GM18907 (cell line): ENCODE data around the gene GPR180.

Source experiments
- ATAC-seq: cut with Tn5 transposase; IDR thresholded peaks from one replicate; pipeline ENCODE4 v1.9.1; 2021; ENCODE audit warnings: mild to moderate bottlenecking, moderate library complexity; ENCODE audit not compliant: unreplicated experiment

Gene GPR180

DNA sequence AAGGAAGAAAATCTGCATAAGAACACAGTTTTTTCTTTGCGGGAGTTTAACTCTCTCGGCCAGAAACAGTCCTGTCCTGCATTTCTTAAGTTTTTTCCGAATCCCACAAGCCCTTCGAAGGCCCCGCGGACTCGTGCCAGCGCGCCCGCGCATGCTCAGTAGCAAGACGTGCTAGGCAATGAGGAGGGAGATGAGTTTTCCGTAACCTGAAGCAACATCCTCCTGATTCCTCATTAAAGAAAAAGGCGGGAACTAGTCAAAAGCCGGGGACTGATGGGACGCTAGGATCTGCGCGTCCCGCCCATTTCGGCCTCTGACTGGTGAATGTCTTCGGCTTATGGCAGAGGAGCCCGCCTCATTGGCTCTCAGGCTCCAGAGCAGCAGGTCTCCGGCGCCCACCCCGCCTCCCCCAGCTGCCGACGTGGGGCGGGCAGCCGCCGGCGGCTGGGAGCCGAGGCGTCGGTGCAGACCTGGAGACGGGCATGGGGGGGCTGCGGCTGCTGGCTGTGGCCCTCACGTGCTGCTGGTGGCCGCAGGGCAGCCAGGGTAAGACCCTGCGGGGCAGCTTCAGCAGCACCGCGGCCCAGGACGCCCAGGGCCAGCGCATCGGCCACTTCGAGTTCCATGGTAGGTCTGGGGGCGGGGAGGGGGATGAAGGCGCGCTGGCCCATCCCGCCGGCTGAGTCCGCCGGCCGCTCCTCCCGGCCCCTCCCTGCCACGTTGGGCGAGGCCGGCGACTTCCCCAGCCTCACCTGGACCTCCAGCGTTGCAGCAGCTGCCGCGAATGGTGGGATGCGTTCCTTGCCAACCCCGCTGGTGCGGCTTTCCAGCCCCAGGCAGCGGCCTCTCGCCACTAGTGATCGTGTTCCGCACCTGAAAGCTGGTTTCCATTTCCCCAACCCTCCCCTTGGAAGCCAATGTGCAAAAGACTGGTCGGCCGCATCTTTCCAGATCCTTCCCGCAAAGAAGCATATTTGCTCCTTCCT lies at the start of gene GPR180:
GPR180 (plus strand) TSS at position 412 of the 986 bp plus-strand sequence; CDS start at position 483, 71 bp downstream.
- ATAC-seq, result peak; percentile 100

DNA sequence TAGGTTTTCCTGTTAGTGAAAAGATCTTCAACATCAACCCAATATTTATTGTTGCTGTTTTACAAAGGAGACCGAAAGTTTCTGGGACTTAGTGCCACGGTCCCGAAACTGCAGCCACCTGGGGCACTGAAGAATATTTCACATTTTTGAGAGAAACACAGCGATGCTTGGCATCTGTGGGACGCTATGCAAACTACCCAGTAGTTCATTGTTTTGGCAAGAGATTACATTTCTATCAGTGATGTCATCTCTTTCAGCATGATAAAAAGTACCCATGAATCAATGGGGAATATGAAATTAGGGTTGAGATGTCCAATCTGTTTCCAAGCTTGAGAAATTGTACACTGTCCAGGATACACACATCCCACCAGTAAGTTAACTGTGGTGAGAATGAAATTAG lies 49.6 kb upstream of the GPR180 start:
- ATAC-seq, result no peak

DNA sequence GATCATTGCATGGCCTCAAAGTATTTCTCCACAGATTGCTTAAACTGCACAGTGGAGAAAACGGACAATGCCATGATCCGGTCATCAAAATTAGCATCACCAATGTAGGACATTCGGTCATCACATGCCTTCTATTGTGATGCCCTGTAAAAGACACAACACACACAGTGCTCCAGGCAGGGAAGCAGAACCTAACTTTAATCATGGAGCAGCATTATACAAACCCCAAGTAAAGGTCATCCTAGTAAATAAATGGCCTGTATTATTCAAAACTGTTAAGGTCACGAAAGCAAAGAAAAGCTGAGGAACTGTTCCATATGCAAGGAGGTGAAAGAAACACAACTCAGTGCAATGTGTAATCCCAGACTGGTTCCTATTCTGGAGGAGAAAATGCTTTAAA lies 47.9 kb upstream of the GPR180 start:
- no peak for ATAC-seq

DNA sequence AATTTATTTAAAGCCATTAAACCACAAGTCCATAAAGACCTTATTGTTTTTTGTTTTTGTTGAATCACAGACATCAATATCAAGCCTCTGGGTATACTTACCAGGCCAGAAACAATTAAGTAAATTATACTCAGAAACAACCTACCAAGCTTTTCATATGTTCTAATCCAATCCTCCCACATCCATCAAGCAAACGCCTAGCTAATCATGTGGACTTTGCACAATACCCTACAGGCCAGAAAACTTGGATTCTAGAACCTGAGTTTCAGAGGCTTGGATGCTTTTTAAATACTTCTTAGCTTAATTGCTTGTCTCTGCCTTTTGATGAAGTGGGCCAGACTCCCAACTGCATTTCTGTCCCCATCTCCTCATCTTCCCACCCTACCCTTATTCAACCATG lies 45.6 kb upstream of the GPR180 start:
- ATAC-seq, result no peak

DNA sequence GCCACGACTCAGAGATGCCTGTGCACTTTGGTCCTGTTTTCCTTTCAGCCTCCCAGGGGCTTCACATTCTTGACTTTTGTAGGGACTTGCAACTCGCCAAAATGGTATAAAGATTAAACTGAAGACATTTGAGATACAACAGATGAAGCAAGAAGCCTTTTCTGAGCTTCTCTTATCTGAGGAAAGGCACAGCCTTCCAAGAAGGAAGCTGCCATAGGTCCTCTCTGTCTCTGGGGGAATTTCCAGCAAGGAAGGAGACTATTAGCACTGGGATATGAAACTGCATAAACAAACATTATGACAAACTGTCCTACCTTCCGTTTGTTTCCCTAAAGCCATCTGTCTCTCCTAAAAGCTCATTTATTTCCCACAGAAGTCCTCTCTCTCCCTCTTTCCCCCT lies 45.0 kb upstream of the GPR180 start:
- ATAC-seq, result no peak

DNA sequence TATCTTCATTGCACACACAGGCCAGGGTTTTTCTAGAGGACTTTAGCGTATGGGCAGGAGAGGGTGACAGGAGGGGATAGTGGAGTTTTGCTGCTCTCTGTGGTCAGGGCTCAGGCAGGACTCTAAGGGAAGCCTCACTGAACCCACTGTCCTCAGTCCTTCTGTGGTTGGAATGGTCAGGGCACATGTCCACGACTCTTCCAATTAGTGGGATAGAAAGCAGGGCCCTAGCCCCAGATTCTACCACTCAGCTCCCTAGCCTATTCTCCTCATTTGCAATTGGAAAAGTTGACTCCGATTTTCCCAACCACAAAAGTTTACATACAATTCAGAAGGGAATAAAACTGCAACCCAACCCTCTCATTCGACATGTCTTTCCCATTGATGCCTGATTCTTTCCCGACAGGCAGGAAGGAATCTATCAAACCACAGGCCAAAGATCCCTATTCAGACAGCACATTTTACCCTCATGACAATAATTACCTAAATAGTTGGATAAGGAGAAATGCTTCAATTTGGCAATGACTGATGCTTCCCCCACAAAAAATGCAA lies 43.9 kb upstream of the GPR180 start:
- no peak for ATAC-seq

DNA sequence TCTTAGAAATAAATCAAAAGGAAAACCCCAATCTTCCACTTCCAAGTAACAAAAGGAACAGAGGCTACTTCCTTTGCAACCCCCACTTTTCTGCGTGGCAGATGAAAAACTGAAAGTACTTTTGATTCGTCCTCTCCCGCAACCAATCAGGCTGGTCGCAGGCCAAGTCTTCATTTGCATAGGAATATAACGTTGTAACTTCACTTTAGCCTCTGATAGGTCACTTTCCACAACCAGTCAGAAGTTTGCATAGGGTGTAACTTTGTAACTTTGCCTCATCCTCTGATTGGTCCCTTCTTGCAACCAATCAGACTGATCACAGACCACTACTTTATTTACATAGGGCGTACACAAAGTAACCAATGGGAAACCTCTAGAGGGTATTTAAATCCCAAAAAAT lies 42.9 kb upstream of the GPR180 start:
- ATAC-seq, result no peak

DNA sequence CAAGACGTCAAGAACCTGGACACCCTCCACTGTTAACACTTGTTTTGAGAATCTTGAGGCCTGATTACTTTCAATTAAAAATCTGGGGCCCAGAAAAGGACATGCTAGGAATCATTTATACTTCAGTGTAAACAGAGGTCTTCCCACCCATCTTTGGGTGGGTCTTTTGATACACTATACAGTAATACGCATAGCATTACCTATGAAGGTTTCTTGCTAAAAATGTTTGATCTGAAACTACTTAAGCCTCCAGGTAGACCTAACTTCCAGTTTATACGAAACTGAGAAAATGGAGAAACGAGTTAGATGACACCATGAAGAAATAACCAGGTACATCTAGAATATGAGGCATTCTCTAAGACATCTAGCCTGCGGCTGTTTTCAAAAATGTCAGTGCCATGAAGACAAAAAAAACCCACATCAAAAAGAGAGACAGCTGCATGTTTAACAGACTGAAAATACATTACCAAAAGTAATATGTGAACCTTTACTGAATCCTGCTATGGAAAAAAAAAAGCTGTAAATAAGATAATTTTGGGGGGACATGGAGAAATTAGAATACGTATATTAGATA lies 42.3 kb upstream of the GPR180 start:
- ATAC-seq, result no peak

DNA sequence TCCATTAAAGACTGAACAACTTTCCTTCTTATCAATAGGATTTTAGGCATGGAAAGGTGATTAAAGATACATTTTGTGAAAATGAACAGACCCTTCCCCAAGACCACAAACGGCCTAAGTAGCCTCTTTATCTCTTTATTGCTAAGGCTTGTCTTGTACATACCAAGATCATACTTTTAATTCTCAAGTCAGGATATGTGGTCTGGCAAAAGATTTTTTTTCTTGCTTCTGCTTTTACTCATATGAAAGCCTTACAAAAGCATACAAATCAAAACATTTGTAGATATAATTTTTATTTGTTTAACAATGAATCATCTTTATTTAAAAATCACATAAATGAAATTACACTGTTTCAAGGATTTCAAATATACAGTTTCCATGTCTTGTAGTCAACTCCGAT lies 41.5 kb upstream of the GPR180 start:
- ATAC-seq, result no peak

DNA sequence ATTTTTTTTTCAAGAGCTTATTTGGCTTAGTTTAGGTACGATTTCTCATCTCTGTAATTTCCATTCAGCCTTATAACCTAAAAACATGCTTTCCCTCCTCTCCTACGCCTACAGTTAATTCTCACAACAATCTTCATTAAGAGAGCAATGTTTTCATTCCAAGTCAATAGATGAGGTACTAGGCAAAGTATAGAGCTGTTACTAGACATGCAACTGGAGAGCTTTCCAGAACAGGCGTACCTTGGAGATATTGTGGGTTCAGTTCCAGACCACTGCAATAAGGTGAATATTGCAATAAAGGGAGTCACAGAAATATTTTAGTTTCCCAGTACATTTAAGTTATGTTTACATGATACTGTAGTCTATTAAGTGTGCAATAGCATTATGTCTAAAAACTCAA lies 40.5 kb upstream of the GPR180 start:
- ATAC-seq, result no peak

DNA sequence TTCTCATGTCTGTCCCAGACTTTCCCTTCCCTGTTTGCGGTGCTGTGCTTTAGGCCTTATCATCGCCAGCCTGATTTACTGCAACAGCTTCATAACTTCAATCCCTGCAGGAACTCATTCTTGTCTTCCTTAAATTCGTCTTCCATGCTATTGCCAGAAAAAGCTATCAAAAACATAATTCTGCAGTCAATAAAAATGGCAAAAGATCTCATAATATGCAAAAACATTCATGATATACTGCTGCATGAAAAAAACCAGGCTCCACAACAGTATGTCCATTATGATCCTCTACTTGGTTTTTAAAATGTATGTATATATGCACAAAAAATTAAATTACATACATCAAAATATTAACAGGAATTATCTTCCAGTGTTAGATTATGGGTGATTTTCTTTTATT lies 34.1 kb upstream of the GPR180 start:
- ATAC-seq, result no peak

DNA sequence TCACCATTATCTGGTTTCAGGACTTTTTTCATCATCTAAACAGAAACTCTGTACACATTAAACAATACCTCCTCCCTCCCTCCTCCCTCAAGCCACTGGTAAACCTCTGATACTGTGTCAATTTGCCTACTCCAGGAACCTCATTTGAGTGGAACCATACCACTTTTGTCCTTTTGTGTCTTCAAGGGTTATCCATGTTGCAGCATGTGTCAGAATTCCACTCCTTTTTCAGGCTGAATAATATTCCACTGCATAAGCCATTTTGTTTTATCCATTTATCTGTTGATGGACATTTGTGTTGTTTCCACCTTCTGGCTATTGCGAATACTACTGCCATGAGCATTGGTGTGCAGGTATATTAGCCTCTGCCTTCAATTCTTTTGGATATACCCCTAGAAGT lies 33.2 kb upstream of the GPR180 start:
- ATAC-seq, result no peak

DNA sequence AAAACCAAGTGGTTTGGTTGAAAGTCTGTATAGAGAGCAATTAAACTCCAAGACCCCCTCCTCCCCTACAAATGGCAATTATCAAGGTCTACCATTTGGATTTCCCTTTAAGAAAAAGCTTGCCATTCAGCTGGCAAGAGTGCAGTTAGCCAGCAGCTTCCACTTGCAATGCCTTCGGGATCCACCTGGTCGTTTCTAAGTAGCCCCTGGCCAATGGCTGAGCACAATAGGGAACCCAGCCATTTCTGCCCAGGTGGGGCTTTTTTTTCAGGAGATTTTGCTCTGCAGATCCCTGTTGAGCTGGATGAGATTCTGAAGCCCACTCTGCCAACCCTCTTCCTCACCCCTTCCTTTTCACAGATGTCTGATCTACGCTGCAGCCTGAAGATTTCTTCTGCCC lies 32.0 kb upstream of the GPR180 start:
- no peak for ATAC-seq

DNA sequence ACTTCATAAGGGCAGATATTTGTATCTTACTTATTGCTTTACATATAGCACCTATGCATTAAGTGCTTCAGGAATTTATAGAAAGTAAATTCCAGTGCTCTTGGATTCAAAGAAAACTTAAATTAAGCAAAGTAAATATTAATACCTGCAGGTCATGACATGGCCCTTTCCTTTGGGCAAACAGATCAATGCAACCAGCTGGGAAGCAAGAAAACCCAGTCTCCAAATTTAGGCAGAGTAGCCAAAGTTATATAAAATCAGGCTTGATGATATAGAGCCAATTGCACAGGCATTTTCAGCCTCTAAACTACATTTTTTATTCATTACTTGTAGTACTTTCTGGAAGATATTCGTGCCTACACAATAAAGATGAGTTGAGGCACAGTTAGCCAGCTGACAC lies 22.6 kb upstream of the GPR180 start:
- ATAC-seq, result no peak

DNA sequence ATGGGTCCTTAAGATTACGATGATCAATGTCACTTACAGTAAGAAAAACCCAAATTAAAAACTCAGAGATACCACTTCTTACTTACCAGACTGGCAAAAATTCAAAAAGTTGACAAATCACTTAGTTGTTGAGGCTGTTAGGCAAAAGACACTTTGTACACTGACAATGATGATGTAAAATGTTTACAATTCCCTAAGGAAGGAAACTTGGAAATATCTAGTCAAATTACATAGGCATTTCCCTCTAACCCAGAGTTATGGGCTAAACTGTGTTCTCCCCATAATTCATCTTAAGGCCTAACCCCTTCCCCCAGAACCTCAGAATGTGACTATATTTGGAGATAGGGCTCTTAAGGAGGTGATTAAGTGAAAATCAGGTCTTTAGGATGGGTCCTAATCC lies 17.7 kb upstream of the GPR180 start:
- no peak for ATAC-seq

DNA sequence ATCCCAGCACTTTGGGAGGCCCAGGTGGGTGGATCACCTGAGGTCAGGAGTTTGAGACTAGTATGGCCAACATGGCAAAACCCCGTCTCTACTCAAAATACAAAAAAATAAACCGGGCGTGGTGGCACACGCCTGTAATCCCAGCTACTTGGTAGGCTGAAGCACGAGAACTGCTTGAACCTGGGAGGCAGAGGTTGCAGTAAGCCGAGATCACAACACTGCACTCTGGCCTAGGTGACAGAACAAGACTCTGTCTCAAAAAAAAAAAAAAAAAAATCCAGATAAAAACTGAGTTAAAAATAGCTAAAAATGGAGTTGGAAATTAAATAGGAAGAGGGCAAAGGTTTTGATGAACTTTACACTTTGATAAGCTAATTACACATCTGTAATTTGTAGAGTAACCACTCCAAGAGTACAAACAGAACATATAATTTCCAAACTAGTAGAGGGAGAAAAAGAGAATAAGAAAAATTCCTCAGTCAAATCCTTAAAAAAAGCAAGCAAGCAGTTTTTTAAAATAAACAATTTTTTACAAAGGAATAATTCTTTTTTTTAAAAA lies 16.0 kb upstream of the GPR180 start:
- no peak for ATAC-seq

DNA sequence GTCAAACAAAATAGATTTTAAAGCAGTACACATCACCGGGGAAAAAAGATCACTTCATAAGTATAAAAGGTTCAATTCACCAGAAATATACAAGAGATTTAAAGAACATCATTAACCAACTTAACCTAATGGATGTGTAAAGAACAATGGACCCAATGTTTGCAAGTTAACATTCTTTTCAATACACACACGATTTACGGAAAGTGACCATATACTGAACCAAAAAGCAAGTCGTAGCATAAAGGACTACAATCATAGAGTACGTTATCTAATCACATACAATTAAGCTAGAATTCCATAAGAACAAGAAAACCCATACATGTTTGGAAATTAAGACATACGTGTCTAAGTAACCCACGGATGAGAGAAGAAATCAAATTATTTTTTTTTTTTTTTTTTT lies 15.3 kb upstream of the GPR180 start:
- ATAC-seq, result no peak

DNA sequence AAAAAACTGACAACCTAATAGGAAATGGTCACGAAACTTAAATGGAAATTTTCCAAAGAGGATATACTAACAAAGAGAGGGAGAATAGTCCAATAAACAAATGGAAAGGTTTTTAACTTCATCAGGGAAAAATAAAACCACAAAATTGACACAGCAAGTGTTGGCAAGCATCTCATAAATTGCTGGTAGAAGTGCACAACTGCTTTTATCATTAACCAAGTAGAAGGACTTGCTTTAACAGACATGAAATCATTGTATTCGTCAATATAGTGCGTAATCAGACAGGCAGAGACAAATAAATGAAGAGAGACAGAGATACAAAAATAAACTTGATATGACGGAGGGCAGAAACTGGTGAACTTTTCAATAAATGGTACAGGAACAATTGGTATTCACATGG lies 13.1 kb upstream of the GPR180 start:
- no peak for ATAC-seq

DNA sequence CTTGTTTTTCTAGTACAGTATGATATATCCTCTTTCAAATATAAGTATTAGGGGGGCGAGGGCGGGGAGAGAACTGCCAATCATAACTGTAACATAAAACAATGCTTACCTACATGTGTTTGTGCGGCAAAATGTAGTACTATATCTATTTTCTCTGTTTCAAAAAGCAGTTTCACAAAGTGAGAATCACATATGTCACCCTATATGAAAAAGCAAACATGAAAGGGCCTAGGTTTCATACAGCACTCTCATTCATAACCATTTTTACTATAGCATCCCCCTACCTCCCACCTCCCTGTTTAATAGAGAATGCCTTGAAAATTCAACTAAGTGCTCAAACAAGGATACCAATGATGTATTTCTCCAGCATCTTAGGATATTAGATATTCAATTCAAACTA lies 10.9 kb upstream of the GPR180 start:
- ATAC-seq, result no peak

DNA sequence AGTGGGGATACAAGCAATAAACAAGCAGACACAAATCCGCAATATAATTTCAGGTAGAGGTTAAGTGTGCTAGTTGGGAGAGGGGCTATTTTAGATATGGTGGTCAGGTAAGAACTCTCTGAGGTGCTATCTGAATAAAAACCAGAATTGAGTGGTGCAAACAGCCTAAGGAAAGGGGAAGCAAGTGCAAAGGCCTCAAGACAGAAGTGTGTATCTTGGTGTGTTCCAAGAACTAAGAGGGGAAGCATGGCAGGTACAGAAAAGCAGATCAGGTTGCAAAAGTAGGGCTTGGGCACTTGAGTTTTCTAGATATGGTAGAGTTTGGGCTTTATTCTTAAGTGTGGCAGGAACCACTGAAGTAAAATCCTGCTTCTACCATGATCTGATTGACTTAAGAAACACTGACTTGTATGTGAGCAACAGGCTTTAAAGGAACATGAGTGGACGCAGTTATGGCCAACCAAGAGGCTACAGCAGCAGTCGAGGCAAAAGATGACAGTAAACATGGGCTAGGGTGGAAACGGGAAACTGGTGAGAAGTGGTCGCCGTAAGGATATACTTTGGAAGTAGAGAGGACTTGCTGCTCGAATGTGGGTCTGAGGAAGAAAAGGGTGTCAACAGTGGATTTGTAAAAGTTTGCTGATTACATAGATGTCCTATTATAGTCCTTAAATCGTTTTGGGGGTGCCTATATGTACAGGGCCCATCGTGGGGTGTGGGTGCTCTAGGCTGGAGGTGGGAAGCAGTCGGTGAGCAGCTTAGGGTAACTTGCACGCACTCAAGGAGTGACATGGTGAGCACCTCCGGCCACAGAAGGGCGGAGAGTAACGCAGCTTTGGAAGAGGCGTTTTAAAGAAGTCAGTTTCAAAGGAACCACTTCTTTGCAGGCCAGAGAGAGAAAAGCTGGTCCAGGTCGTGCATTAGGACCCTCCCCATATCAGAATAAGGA lies 6.4 kb upstream of the GPR180 start:
- ATAC-seq, result peak; percentile 71
